Neural cell (in vitro differentiated cells): ENCODE results near the gene MAN2B2. TPM values are rescaled to one million over a fixed set of nuclear protein-coding genes. Genes with fewer than 3 reads are reported as not detected.

Experiments used
- H2AFZ ChIP-seq: fragments of 200-600, 300-800 bp; sonication (generic), shearing (Covaris generic); 2 replicates; pipeline ENCODE4 v1.6.0; 2014; ENCODE audit warnings: low read depth, mild to moderate bottlenecking, antibody characterized with exemption, low read length, moderate library complexity
- H3F3A ChIP-seq: fragments of 200-600 bp; shearing (Covaris generic); 2 replicates; pipeline ENCODE4 v1.6.1; 2016; ENCODE audit warnings: mild to moderate bottlenecking, moderate library complexity, mixed read lengths, antibody characterized with exemption, low read length; ENCODE audit not compliant: insufficient read depth, poor library complexity, severe bottlenecking
- H3K27ac ChIP-seq: fragments of 200-600, 300-800 bp; sonication (generic), shearing (Covaris generic); 2 replicates; pipeline ENCODE4 v1.5.1; 2014; ENCODE audit warnings: mild to moderate bottlenecking, low read length, moderate library complexity
- H3K27me3 ChIP-seq: fragments of 300-800, 200-600 bp; sonication (generic), shearing (Covaris generic); 2 replicates; pipeline ENCODE4 v1.6.0; 2014; ENCODE audit warnings: mild to moderate bottlenecking, low read depth, low read length, moderate library complexity; ENCODE audit not compliant: insufficient read depth
- H3K36me3 ChIP-seq: fragments of 300-800, 200-600 bp; sonication (generic), shearing (Covaris generic); 2 replicates; pipeline ENCODE4 v1.5.1; 2014; ENCODE audit warnings: mild to moderate bottlenecking, antibody characterized with exemption, low read length, moderate library complexity; ENCODE audit not compliant: insufficient read depth
- H3K4me2 ChIP-seq: fragments of 300-800, 200-600 bp; sonication (generic), shearing (Covaris generic); 2 replicates; pipeline ENCODE4 v1.6.0; 2014; ENCODE audit warnings: mild to moderate bottlenecking, low read length
- H3K4me3 ChIP-seq: fragments of 300-800, 200-600 bp; sonication (generic), shearing (Covaris generic); 2 replicates; pipeline ENCODE4 v1.5.1; 2014; ENCODE audit warnings: mild to moderate bottlenecking, low read length, moderate library complexity
- H3K79me2 ChIP-seq: fragments of 200-600 bp; shearing (Covaris generic); replicated peaks from 2 replicates; pipeline ENCODE4 v1.6.0; 2014; ENCODE audit warnings: mild to moderate bottlenecking, low read length, moderate library complexity; ENCODE audit not compliant: insufficient read depth
- H3K9ac ChIP-seq: fragments of 300-800, 200-600 bp; sonication (generic), shearing (Covaris generic); 2 replicates; pipeline ENCODE4 v1.6.1; 2016; ENCODE audit warnings: mild to moderate bottlenecking, low read length, mixed read lengths
- H3K9me2 ChIP-seq: fragments of 200-600 bp; shearing (Covaris generic); 2 replicates; pipeline ENCODE4 v1.6.1; 2016; ENCODE audit warnings: mild to moderate bottlenecking, low read length, mixed read lengths; ENCODE audit not compliant: insufficient read depth
- H3K9me3 ChIP-seq: fragments of 200-600, 300-800 bp; sonication (generic), shearing (Covaris generic); 2 replicates; pipeline ENCODE4 v1.6.1; 2016; ENCODE audit warnings: mild to moderate bottlenecking, mixed run types, low read length, moderate library complexity, mixed read lengths
- H4K20me1 ChIP-seq: fragments of 200-600 bp; shearing (Covaris generic); 2 replicates; pipeline ENCODE4 v1.6.1; 2016; ENCODE audit warnings: mild to moderate bottlenecking, mixed run types; ENCODE audit not compliant: insufficient read depth
- CTCF ChIP-seq: fragments of 450-650 bp; IDR thresholded peaks from 2 replicates; pipeline ENCODE4 v1.5.1; 2014; ENCODE audit warnings: antibody characterized with exemption, mild to moderate bottlenecking, moderate library complexity; ENCODE audit not compliant: poor library complexity, severe bottlenecking
- EP300 ChIP-seq: fragments of 450-650 bp; conservative IDR thresholded peaks from 2 replicates; pipeline ENCODE4 v1.6.1; 2014; ENCODE audit warnings: antibody characterized with exemption, mild to moderate bottlenecking, moderate library complexity; ENCODE audit not compliant: poor library complexity, severe bottlenecking
- EZH2 ChIP-seq: fragments of 200-600, 300-800 bp; shearing (Covaris generic), sonication (generic); IDR thresholded peaks from 2 replicates; pipeline ENCODE4 v1.6.1; 2014; ENCODE audit warnings: antibody characterized with exemption, low read length, borderline replicate concordance, mild to moderate bottlenecking; ENCODE audit not compliant: insufficient read depth, poor library complexity, severe bottlenecking
- MXI1 ChIP-seq: fragments of 450-650 bp; conservative IDR thresholded peaks from 2 replicates; pipeline ENCODE4 v1.6.1; 2014; ENCODE audit warnings: antibody characterized with exemption, mild to moderate bottlenecking; ENCODE audit not compliant: poor library complexity, severe bottlenecking
- POLR2AphosphoS5 ChIP-seq: IDR thresholded peaks from 2 replicates; pipeline ENCODE4 v1.6.1; 2012
- RAD21 ChIP-seq: fragments of 450-650 bp; conservative IDR thresholded peaks from 2 replicates; pipeline ENCODE4 v1.6.1; 2014; ENCODE audit warnings: antibody characterized with exemption, mild to moderate bottlenecking, moderate library complexity
- REST ChIP-seq: IDR thresholded peaks from 2 replicates; pipeline ENCODE4 v1.6.1; 2012; ENCODE audit warnings: borderline replicate concordance
- SMC3 ChIP-seq: fragments of 450-650 bp; conservative IDR thresholded peaks from 2 replicates; pipeline ENCODE4 v1.6.1; 2014; ENCODE audit warnings: antibody characterized with exemption, mild to moderate bottlenecking, moderate library complexity; ENCODE audit not compliant: poor library complexity
- TAF1 ChIP-seq: IDR thresholded peaks from 2 replicates; pipeline ENCODE4 v1.6.1; 2012; ENCODE audit warnings: low read depth
- polyA plus RNA-seq: library from polyadenylated mRNA; depleted of rRNA; stranded (reverse); fragments of >200 nt; gene quantifications from 2 replicates; pipeline ENCODE4 v1.2.3, GENCODE V29; 2014

Gene MAN2B2
- polyA plus RNA-seq, 1 donor from 2014 or later, result 7.5 TPM

GRCh38 chr4:6540879-6541278 lies 34.1 kb upstream of the MAN2B2 start:
- Histone ChIP-seq H3K9me2 (no peaks in the 10 kb centered on the region), H3K9me3 (peaks cover 5% of the 10 kb centered on the region), H3K4me2 (no peak overlapping the region), H4K20me1 (no peaks in the 10 kb centered on the region), H3K27ac (no peak overlapping the region), H3K9ac (no peak overlapping the region), H3K4me3 (no peak overlapping the region), H3K27me3 (no peaks in the 10 kb centered on the region), H3K79me2 (no peaks in the 10 kb centered on the region), H2AFZ (no peak overlapping the region), H3K36me3 (no peaks in the 10 kb centered on the region), H3F3A (no peaks in the 10 kb centered on the region)
- TF ChIP-seq REST, result no peak
- no peak for TF ChIP-seq CTCF
- TF ChIP-seq EP300, result no peak
- TF ChIP-seq EZH2, result no peak
- no peak for TF ChIP-seq POLR2AphosphoS5
- TF ChIP-seq MXI1, result no peak
- no peak for TF ChIP-seq SMC3
- no peak for TF ChIP-seq RAD21
- TF ChIP-seq TAF1, result no peak

GRCh38 chr4:6541789-6542188 lies 33.2 kb upstream of the MAN2B2 start:
- Histone ChIP-seq H3F3A (no peaks in the 10 kb centered on the region), H3K27me3 (no peaks in the 10 kb centered on the region), H3K9ac (no peak overlapping the region), H3K9me3 (peaks cover 5% of the 10 kb centered on the region), H2AFZ (no peak overlapping the region), H3K4me2 (no peak overlapping the region), H3K4me3 (no peak overlapping the region), H4K20me1 (no peaks in the 10 kb centered on the region), H3K79me2 (no peaks in the 10 kb centered on the region), H3K27ac (no peak overlapping the region), H3K36me3 (no peaks in the 10 kb centered on the region), H3K9me2 (no peaks in the 10 kb centered on the region)
- TF ChIP-seq EZH2 (no peak), SMC3 (no peak), CTCF (no peak), REST (no peak)
